Measurements from ENCODE around the gene MAPRE2. TPM values are rescaled to one million over a fixed set of nuclear protein-coding genes. Genes with fewer than 3 reads are reported as not detected.

The MAPRE2 gene
- total RNA-seq, 4 donors from 2014 or later: 21.8 to 57.7 (median 40.0) TPM

DNA sequence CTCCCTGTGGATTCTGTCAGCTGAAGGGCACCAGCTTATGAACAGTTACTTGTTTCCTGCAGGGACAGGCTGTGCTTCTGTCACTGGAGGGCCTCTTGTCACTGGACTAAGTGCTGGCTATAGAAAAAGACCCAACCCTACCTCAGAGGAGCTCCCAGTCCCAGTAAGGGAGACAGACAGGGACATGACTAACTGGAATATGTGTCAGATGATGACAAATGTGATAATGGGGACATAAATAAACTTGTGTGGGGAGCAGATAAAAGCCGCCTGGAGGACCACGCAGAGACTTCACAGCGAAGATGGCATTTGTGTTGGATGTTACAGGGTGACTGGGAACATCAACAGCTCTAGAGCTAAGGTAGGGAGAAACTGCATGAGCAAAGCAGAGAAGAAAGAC, 95.0 kb downstream of the MAPRE2 start:
- no peak for TF ChIP-seq POLR2A (IDR thresholded peaks at IDR 0.05)
- no peak for TF ChIP-seq CTCF (IDR thresholded peaks at IDR 0.05)
- 94 to 100% methylated on average over 3 of the region's 3 CpGs for WGBS, 2 donors
- intact Hi-C loops (cut with DNase I; ENCODE audit: low total_unique reads): no loop called here

GRCh38 chr18:35136885-35137284, 95.7 kb downstream of the MAPRE2 start:
- no peak overlapping the region for H3K4me3 ChIP-seq (ENCODE audit: low read depth, poor library complexity, severe bottlenecking)
- no peak for TF ChIP-seq POLR2A (IDR thresholded peaks at IDR 0.05)
- TF ChIP-seq CTCF (IDR thresholded peaks at IDR 0.05): no peak
- DNase-seq (ENCODE audit: low spot score in 2 of 2): no peak
- intact Hi-C loops (cut with DNase I; ENCODE audit: low total_unique reads): no loop called here
- 96 to 97% methylated on average over 2 of the region's 2 CpGs for WGBS, 2 donors

More for the DNA sequence above, 95.0 kb downstream of the MAPRE2 start:
- no peak overlapping the region for H3K4me3 ChIP-seq (ENCODE audit: low read depth, poor library complexity, severe bottlenecking)
- no peak for DNase-seq (ENCODE audit: low spot score in 2 of 2)

DNA sequence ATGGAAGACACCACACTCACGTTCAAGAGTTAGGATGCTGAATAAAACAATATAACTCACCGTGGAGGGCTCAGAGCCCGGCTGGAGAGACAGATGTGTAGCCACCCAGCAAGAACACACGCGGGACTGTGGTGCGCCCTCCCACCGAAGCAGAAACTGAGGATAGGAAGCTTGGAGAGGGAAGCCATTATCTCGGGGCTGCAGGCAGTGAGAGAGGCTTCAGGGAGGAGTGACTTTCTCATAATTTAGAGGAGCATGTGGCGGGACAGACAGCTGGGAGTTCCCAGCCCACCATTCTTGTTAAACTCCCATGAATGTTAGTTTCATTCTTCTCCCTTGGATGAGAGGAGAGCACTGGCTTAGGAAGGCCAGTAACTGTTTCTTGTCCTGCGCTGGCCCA, 96.4 kb downstream of the MAPRE2 start:
- no peak overlapping the region for H3K4me3 ChIP-seq (ENCODE audit: low read depth, poor library complexity, severe bottlenecking)
- TF ChIP-seq POLR2A (IDR thresholded peaks at IDR 0.05): no peak
- no peak for TF ChIP-seq CTCF (IDR thresholded peaks at IDR 0.05)
- intact Hi-C loops (cut with DNase I; ENCODE audit: low total_unique reads): no loop called here
- WGBS, 2 donors: 84 to 87% methylated on average over 10 of the region's 10 CpGs
- no peak for DNase-seq (ENCODE audit: low spot score in 2 of 2)

DNA sequence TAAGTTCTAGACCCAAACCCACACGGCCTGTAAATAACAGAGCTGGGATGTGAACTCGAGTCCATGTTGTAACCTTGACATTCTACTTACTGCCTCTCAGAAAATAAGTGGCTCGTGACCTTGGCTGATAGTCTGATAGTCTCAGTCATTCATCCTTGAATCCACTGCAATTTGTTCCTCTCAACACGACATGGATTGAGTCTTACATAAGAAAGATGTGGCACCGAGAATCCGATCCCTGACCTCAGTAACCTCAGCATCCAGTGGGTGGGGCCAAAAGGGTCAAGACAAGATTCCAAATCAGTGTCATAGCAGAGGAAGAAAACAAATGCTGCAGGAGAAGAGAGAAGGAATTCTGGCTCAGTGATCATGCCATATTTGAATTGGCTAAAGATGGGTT, 97.6 kb downstream of the MAPRE2 start:
- DNase-seq (ENCODE audit: low spot score in 2 of 2): no peak
- no peak overlapping the region for H3K4me3 ChIP-seq (ENCODE audit: low read depth, poor library complexity, severe bottlenecking)
- intact Hi-C loops (cut with DNase I; ENCODE audit: low total_unique reads): no loop called here
- WGBS, 2 donors: 74 to 79% methylated on average over 6 of the region's 6 CpGs
- TF ChIP-seq CTCF (IDR thresholded peaks at IDR 0.05) (no peak), POLR2A (IDR thresholded peaks at IDR 0.05) (no peak)

DNA sequence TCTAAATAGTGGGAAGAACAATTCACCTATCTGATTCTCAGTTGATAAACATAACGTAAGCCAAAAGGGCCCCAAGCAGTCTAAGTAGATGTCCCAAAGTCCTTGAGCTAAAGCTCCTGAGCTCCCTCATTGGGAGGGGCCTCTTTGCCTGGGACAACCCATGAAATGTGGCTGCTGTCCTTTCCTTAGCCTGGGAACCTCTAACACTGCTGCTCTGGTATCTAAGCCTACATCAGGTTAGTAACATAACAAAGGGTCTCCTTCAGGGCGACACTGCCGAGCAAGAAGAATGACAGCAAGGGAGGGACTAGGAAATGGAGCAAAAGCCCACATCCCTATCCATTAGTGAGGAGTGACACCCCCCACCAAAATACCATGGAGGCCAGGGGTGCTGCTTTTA, 98.3 kb downstream of the MAPRE2 start:
- intact Hi-C loops (cut with DNase I; ENCODE audit: low total_unique reads): no loop called here
- no peak overlapping the region for H3K4me3 ChIP-seq (ENCODE audit: low read depth, poor library complexity, severe bottlenecking)
- 80 to 98% methylated on average over 3 of the region's 3 CpGs for WGBS, 2 donors
- TF ChIP-seq CTCF (IDR thresholded peaks at IDR 0.05) (no peak), POLR2A (IDR thresholded peaks at IDR 0.05) (no peak)
- DNase-seq (ENCODE audit: low spot score in 2 of 2): no peak

- WGBS, 2 donors: 91 to 96% methylated on average over 4 of the region's 4 CpGs
- intact Hi-C loops (cut with DNase I; ENCODE audit: low total_unique reads): loop anchor here (10.0 kb wide), 2 partner anchors 136 to 276 kb away; no protein-coding TSS in a partner anchor
- no peak overlapping the region for H3K4me3 ChIP-seq (ENCODE audit: low read depth, poor library complexity, severe bottlenecking)
- TF ChIP-seq POLR2A (IDR thresholded peaks at IDR 0.05) (no peak), CTCF (IDR thresholded peaks at IDR 0.05) (no peak)
- no peak for DNase-seq (ENCODE audit: low spot score in 2 of 2)
These were observed 99.9 kb downstream of the MAPRE2 start for GRCh38 chr18:35141077-35141476.

All from lower leg skin (tissue), 4 donors.